Caki2 (cell line): ENCODE results near the gene RMDN2. TPM values are rescaled to one million over a fixed set of nuclear protein-coding genes. Genes with fewer than 3 reads are reported as not detected.

Experiments
- DNase-seq: peaks from one replicate; pipeline ENCODE4 v3.0.0-alpha.2; 2015; ENCODE audit warnings: low read depth
- in situ Hi-C: cut with HindIII; loops from 2 replicates; pipeline ENCODE4 v1.10.0; 2016; ENCODE audit warnings: low sequenced_read_pairs, low pct_unique_long_range_greater_than_20kb, mixed read lengths
- total RNA-seq: library from RNA; depleted of rRNA; stranded (reverse); fragments of >200 nt; shearing (Covaris generic); gene quantifications from 2 replicates; pipeline ENCODE4 v1.2.3, GENCODE V29; 2014; ENCODE audit warnings: low replicate concordance

The RMDN2 gene
- total RNA-seq, 1 experiment from 2014 or later = 4.8 TPM

DNA sequence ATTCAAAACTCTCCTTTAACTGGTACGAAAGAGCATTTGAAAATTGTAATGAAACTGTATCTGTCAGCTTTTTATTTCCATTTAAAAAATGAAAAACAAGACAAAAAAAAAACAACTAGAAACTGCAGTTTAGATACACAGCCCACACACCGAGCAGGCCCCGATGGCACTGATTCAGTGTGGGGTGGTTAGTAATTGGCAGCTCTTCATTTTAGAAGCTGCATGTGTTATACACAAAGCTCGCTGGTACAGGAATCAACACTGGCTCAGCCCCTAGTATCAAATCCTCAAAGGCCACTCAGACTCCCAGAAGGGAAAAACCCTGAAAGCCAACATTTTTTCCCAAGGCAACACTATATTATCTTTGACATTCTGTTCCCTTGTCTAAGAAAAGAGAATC is 30.5 kb upstream of the RMDN2 start:
- DNase-seq = no peak
- in situ Hi-C loops = no loop called here

DNA sequence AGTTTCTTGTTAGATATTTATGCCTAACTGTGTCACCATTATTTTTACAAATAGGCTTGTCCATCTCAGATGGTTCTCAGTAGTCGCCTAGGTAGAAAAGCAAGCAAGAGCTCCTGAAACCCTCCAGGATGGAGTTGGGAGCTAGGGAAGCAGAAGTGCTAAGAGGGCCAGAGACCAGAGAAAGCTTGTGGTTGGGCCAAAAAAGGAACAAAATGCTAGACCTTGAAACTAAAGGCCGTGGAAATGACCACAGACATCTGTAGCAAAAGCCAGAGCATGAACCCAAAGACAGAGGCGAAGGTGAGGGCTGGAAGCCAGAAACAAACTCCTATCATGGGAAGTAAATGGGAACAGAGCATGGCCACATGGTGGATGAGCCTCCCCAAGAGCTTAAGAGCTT is 29.9 kb upstream of the RMDN2 start:
- in situ Hi-C loops = no loop called here
- no peak for DNase-seq

DNA sequence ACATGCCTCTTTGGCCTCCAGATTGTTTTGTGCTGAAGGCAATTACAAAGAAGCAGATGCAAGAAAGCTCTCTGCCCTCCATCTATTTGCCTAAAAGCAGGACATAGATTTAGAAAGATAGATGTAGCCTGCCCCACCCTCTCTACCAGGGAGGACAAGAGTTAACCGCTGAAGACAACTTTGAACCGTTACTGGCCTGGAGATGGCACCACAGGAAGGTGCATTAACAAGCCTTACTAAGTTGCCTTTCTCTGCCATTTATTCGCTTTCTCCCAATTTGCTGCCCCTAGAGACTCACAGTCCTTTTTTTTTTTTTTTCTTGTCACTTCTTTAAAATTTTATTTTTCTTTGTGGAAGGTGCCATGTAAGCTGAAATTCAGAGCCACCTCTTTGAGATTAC is 28.8 kb upstream of the RMDN2 start:
- in situ Hi-C loops = no loop called here
- DNase-seq = no peak

DNA sequence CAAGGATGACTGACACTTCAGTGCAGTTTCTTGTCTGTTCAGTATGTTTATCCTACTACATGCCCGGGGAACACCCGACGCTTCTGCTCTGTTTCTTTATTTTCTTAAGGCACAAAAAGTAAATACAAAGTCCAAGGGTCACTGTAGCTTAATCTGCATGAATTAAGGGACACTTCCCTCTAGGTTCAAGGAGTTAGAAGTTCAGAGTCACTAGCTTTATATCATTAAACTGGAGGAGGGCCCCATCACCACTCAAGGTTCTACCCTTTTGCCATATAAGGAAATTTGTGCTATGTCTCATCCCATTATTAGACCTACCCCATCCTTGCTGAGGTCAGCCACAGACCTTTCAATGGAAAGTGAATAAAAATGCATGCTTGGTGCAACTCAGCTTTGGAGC is 27.6 kb upstream of the RMDN2 start:
- peak; percentile 78 for DNase-seq
- in situ Hi-C loops = no loop called here

DNA sequence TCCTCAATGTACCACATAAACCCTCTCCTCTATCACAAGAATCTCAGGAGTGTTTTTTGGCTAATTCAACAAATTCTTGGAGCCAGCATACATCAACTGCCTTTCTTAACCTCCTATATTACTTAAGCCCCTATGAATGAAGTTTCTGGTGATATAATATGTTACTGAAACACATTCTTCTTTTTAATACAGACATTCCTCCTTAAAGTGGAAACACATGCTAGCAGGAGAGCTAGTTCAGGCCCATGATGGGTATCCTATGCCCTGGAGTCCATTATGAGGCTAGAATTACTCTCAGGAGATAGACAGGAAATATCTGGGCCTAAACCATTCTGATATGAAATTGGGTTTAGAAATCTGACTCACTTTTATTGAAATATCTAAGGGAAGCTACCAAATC is 26.6 kb upstream of the RMDN2 start:
- no peak for DNase-seq
- in situ Hi-C loops = no loop called here

DNA sequence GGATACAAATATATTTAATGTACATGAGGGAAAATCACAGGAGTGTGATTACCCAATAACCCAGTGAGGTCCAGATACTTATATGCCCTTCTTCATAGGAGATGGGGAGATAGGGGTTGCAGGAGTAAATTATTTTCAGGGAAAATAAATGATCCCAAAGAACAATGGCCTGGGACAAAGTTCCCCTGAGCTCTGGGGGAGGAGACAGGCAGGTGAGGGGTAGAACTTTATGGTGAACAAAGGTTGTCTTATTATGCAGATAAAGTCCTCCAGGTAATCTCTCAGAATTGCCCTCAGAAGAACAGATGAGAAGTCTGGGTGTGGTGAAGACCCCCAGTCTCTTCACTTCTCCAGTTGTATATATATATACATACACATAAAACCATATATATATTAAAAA is 22.1 kb upstream of the RMDN2 start:
- no peak for DNase-seq
- in situ Hi-C loops = no loop called here

DNA sequence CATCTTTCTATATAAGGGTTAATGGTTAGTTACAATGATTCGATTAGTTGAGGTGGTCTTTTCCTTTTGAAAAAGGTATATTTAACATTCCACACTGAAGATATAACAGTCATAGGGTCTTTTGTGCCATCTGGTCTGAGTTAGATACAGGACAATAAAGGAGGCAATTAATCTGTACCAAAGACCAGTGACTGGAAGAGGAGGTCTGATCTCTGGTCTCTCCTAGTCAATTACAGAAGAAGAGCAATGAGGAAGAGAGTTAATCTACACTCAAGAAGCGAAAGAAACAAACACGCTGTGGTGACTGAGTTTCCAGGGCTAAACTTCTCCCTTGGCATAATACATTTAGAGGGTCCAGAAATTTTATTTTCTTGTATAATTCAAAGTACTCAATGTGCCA is 20.7 kb upstream of the RMDN2 start:
- no peak for DNase-seq
- in situ Hi-C loops = no loop called here

DNA sequence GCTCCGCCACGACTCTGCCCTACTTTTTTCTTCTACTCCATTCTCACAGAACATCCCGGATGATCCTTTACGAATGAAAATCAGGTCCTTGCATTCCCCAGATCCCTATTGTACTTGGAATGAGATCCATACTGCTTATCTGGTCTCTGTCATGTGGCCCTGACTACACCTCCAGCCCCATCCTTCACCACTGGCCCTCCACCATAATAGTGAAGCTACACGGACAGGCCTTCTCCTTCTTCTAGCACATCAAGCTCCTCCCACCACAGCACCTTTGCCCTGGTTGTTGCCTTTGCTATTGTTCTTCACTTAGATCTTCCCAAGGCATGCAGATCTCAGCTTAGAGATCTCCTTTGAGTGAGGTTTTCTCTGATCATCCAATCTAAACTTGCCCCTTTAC is 20.1 kb upstream of the RMDN2 start:
- in situ Hi-C loops = no loop called here
- DNase-seq = no peak

DNA sequence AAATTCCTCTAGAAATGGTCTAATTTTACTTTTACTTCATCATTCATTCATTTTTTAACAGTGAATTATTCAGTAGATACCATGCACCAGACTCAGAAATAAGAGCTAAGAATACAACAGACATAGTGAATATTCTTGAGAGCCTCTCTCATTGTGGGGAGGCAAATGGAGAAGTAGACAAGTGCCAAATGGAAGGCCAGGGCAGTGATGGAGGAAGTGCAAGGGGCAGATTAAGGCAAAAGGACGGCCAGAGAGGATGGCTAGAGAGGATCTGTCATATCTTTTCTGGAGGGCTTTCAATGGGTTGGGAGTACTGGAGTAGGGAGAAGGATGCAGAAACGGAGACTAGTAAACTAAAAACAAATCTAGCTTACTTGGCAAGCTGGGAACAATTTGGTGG is 19.0 kb upstream of the RMDN2 start:
- in situ Hi-C loops = no loop called here
- DNase-seq = no peak

DNA sequence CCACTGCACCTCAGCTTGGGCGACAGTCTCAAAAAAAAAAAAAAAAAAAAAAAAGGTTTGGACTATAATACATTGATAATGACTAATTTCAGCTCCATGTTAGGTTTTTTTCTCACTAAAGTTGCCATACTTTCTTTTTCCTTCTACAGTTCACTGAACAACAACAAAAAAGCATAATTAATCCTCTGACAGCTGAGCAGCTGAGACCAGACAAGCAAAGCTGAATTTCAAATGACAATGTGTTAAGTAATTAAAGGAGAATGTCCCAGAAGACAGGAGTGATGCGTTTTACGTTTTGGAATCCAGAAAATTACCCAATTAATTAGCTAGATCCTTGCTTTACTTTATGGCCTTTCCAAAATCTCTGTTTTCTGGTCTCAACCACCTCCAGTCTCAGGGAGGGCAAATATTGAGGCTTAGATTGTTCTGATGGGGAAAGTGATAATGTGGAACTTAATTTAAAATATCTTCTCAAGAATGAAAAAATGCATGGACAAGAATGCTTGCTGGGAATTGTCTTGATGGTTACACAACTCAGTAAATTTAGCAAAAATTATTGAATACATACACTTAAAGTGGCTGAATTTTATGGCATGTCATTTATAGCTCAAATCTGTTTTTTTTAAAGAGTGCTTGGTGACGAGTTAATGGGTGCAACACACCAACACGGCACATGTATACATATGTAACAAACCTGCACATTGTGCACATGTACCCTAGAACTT is 17.4 kb upstream of the RMDN2 start:
- in situ Hi-C loops = no loop called here
- DNase-seq = no peak

DNA sequence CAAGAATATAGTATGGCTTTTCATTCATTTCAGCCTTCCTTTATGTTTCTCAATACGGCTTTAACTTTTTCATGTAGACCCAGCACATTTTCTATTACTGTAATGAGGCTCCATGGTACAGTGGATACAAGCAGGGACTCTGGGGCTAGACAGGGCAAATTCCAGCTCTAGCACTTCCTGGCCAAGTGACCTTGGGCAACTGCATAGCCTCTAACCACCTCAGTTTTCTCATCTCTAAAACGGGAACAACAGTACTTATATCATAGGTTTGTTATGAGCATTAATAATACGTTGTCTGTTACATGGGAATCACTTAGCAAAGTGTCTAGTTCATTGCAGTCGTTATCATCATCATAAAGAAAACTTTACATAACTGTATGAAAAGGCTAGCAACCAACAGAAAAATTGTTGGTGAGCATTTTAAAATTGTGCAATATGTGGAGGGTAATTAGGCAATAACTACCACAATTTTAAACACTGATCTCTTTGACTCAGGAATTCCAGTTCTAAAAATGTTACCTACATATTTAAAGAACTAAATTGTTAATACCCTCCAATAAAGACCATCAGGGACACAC is 13.7 kb upstream of the RMDN2 start:
- in situ Hi-C loops = no loop called here
- no peak for DNase-seq

DNA sequence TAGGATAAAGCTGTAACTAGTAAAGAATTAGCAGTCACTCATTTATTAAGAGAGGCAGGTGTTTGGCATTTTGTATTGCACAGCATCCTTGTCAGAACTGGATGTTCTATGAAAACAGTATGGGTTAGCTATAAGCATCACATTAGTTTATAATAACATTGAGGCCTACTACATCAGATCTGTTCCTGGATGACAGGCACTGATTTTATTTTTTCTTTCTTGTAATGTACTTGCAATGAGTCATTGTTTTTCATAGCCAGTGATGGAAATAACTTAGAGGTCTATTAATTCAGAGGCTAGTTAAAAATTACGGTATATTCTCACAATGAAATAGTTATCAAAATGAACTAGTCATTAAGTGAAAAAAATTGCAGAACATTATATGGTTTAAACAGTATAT is 13.0 kb upstream of the RMDN2 start:
- peak; percentile 43 for DNase-seq
- in situ Hi-C loops = no loop called here

DNA sequence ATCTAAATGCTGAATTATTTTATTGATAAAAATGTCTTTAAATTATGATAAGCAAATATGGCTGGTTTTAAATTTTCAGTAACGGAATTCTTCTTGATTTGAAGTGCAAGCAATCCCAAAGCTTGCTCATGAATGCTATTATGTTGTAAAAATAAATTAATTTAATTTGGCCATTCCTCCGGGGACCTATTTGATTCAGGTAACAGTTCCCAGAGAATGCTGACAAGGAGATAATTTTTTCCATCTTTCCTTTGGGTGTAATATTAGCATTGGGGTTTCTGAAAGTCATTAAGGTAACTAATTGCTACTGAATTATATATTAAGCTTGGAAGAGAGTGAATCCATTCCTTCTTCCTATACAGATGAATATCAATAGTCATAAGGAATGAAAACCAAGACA is 12.5 kb upstream of the RMDN2 start:
- no peak for DNase-seq
- in situ Hi-C loops = no loop called here

DNA sequence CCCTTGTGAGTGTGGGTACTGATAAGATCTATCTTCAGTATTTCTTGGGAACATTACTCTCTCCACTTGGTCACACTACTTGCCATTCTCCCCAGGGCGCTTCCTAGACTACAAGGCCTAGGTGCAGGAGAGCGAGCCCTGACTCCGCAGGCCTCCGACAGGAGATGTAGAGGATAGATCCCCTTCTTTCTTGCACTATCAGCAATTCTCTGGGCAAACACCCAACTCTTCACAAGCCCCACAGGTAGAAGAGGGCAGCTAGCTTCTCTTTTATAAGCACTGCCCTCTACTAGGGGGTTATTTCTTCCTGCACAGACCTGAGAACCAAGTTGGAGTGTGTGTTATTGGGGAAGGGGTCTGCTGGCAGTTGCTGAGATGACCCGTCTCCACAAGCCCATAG is 10.7 kb upstream of the RMDN2 start:
- in situ Hi-C loops = no loop called here
- no peak for DNase-seq

DNA sequence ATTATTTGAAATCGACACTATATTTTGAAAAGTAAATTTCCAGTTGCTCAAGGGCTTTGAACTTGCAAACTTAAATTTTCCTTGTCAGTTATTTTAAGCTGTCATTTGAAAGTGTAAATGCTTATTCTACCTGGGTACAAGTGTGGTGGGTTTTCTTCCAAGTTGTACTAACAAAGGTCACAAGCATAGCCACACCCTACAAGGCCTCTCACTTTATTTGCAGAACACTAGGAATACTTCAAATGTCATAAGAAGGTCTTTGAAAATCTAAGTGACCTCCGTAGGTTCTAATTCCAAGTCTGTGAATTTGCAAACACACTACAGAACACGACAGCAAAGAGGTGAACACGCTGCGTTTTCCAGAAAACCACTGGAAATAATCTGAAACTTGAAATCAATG is 9.3 kb upstream of the RMDN2 start:
- DNase-seq = no peak
- in situ Hi-C loops = no loop called here

DNA sequence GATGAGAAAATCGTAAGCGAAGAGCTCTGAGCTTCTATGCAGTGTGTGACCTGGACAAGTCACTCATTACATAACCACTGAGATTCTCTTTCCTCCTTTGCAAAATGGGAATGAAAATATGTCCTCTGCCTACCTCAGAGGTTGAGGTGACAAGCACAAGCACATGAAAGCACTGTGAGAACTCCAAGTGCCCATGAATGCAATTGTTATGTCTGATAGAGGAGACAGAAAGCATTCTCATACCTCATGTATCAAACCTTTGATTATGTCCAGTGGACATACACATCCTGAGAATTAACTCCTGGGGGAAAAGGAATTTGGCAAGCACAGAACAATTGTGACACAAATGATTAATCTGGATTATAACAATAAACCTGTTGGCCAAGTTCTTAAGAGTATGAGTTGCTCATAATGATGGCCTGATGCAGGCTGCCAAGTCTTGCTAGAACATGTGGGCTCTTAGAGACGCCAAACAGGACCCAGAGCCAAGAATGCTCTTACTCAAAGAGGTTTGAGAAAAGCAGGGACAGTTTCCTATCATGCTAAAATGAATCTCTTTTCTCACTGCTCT is 8.5 kb upstream of the RMDN2 start:
- in situ Hi-C loops = no loop called here
- peak; percentile 12 for DNase-seq

DNA sequence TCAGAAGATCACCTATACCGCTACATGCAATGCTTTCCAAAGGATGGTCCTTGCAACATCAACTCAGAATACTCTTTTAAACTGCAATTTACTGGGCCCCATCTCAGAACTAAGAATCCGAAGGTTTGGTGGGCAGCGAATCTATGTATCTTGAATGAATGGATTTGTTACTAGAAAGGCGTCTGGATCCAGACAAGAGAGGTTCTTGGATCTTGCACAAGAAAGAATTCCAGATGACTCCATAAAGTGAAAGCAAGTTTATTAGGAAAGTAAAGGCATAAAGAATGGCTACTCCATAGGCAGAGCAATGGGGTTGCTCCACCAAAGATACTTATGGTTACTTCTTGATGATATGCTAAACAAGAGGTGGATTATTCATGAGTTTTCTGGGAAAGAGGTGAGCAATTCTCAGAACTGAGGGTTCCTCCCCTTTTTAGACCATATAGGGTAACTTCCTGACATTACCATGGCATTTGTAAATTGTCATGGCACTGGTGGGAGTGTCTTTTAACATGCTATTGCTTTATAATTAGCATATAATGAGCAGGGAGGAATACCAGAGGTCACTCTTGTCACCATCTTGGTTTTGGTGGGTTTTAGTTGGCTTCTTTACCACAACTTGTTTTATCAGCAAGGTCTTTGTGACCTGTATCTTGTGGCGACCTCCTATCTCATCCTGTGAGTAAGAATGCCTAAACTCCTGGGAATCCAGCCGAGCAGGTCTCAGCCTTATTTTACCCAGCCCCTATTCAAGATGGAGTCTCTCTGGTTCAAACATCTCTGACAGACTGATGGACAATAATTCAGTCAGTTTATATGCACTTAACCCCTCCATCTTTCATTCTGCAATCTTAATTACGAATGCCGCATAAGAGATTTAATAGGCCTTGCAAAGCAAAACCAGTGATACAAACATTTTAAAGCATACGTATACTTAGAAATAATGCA is 7.5 kb upstream of the RMDN2 start:
- in situ Hi-C loops = no loop called here
- DNase-seq = no peak

DNA sequence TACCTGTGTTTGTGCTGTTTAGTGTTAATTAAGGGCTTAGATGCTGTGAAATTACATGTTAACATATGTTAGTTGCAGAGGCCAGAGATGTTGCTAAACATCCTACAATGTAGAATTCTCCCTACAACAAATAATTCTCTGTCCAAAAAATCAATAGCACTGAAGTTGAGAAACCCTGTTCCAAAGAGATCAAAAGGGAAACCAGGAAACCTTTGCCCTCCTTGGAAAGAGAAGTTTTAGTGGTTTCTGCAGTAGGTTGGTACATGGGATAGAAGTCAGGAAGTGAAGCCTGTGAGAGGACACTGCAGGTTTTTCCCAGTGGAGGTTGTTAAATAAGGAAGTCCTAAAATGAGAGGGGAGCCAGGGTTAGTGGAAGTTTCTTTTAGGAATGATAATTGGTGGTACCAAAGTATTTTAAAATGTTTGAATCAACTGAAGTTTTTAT is 6.3 kb upstream of the RMDN2 start:
- in situ Hi-C loops = no loop called here
- no peak for DNase-seq

DNA sequence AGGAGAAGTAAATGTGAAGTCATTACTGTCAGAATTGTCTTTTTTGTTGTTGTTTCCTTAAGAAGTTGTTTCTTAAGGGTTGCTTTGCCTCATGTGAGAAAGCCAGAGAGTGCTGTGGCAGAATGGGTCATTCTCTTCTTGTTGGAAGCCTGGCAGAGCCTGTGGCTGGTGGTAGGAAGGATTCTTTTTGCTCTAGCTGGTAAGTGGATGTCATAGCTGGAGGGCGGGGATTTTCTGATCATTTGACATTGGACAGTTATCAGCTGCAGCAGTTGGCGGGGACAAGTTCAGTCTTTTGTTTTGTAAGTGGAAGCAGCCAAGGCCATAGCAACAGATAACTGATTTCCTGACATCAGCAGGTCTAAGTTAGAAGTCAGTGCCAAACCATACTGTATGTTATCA is 5.5 kb upstream of the RMDN2 start:
- no peak for DNase-seq

More for the DNA sequence above, 5.5 kb upstream of the RMDN2 start:
- in situ Hi-C loops = no loop called here
